ENCODE measurements around the gene CDKAL1.
"Not testable (repeated sequence)": the region's sequence is repeated elsewhere in the genome, so short reads cannot be mapped to it uniquely, and the experiment has no call there.

Gene CDKAL1

GRCh38 chr6:21023210-21023609, 489.0 kb downstream of the CDKAL1 start:
- H3K4me3 ChIP-seq: no peak overlapping the region

GRCh38 chr6:21024616-21025015, 490.4 kb downstream of the CDKAL1 start:
- H3K27ac ChIP-seq: no peak overlapping the region
- H3K4me3 ChIP-seq: no peak overlapping the region

More at GRCh38 chr6:21023210-21023609, 489.0 kb downstream of the CDKAL1 start:
- H3K27ac ChIP-seq: peak overlapping the region in 5 of 21 experiments; percentile 14 to 60 (median 36)

GRCh38 chr6:21026576-21027273, 492.5 kb downstream of the CDKAL1 start:
- H3K27ac ChIP-seq: peak overlapping the region in 1 of 21 experiments; percentile 24
- no peak overlapping the region for H3K4me3 ChIP-seq

GRCh38 chr6:21027507-21027906, 493.2 kb downstream of the CDKAL1 start:
- peak overlapping the region in 1 of 21 experiments; percentile 24 for H3K27ac ChIP-seq
- H3K4me3 ChIP-seq: no peak overlapping the region

GRCh38 chr6:21031182-21031581, 496.9 kb downstream of the CDKAL1 start:
- H3K27ac ChIP-seq: no peak overlapping the region
- no peak overlapping the region for H3K4me3 ChIP-seq

GRCh38 chr6:21033084-21033483, 498.8 kb downstream of the CDKAL1 start:
- Histone ChIP-seq H3K27ac (peak overlapping the region in 10 of 21 experiments; percentile 7 to 80 (median 44)), H3K4me3 (no peak overlapping the region)

- peak overlapping the region in 14 of 21 experiments; percentile 12 to 80 (median 42) for H3K27ac ChIP-seq
- no peak overlapping the region for H3K4me3 ChIP-seq
Observed at GRCh38 chr6:21033575-21034026, 499.3 kb downstream of the CDKAL1 start.

- H3K27ac ChIP-seq: peak overlapping the region in 7 of 21 experiments; percentile 12 to 48 (median 32)
- no peak overlapping the region for H3K4me3 ChIP-seq
Observed at GRCh38 chr6:21034345-21034744, 500.1 kb downstream of the CDKAL1 start.

- H3K4me3 ChIP-seq: no peak overlapping the region
- no peak overlapping the region for H3K27ac ChIP-seq
Observed at GRCh38 chr6:21037453-21037852, 503.2 kb downstream of the CDKAL1 start.

- H3K4me3 ChIP-seq: no peak overlapping the region
- H3K27ac ChIP-seq: no peak overlapping the region
Observed at GRCh38 chr6:21039926-21040325, 505.7 kb downstream of the CDKAL1 start.

GRCh38 chr6:21045135-21045700, 511.0 kb downstream of the CDKAL1 start:
- no peak overlapping the region for H3K4me3 ChIP-seq

GRCh38 chr6:21046276-21046675, 512.0 kb downstream of the CDKAL1 start:
- Histone ChIP-seq H3K27ac (no peak overlapping the region), H3K4me3 (no peak overlapping the region)

More at GRCh38 chr6:21045135-21045700, 511.0 kb downstream of the CDKAL1 start:
- H3K27ac ChIP-seq: no peak overlapping the region

- no peak overlapping the region for H3K27ac ChIP-seq
- H3K4me3 ChIP-seq: no peak overlapping the region
Observed at GRCh38 chr6:21048047-21048446, 513.8 kb downstream of the CDKAL1 start.

GRCh38 chr6:21049148-21049547, 514.9 kb downstream of the CDKAL1 start:
- no peak overlapping the region for H3K27ac ChIP-seq
- no peak overlapping the region for H3K4me3 ChIP-seq

- H3K4me3 ChIP-seq: no peak overlapping the region
- H3K27ac ChIP-seq: no peak overlapping the region
Observed at GRCh38 chr6:21049572-21049971, 515.3 kb downstream of the CDKAL1 start.

GRCh38 chr6:21050935-21051334, 516.7 kb downstream of the CDKAL1 start:
- Histone ChIP-seq H3K27ac (no peak overlapping the region), H3K4me3 (no peak overlapping the region)

- no peak overlapping the region for H3K27ac ChIP-seq
Observed at GRCh38 chr6:21051777-21052176, 517.5 kb downstream of the CDKAL1 start.

GRCh38 chr6:21053612-21054011, 519.4 kb downstream of the CDKAL1 start:
- no peak overlapping the region for H3K4me3 ChIP-seq
- no peak overlapping the region for H3K27ac ChIP-seq

More at GRCh38 chr6:21051777-21052176, 517.5 kb downstream of the CDKAL1 start:
- H3K4me3 ChIP-seq: no peak overlapping the region

GRCh38 chr6:21055480-21055879, 521.2 kb downstream of the CDKAL1 start:
- H3K27ac ChIP-seq: not testable (repeated sequence)

GRCh38 chr6:21061892-21062291, 527.6 kb downstream of the CDKAL1 start:
- Histone ChIP-seq H3K27ac (no peak overlapping the region), H3K4me3 (no peak overlapping the region)

More at GRCh38 chr6:21055480-21055879, 521.2 kb downstream of the CDKAL1 start:
- H3K4me3 ChIP-seq: not testable (repeated sequence)

- H3K27ac ChIP-seq: no peak overlapping the region
- no peak overlapping the region for H3K4me3 ChIP-seq
Observed at GRCh38 chr6:21064756-21065340, 530.6 kb downstream of the CDKAL1 start.
